K562 (cell line): ENCODE results near the gene CLDN15. TPM values are rescaled to one million over a fixed set of nuclear protein-coding genes. Genes with fewer than 3 reads are reported as not detected.
A peak's percentile ranks its signal among the peaks of the same experiment; 100 is the strongest.

Source experiments
- EGR1 ChIP-seq: fragments of 450-650 bp; conservative IDR thresholded peaks from 2 replicates; pipeline ENCODE4 v1.6.1; 2017; ENCODE audit warnings: mild to moderate bottlenecking
- GTF2A2 ChIP-seq: IDR thresholded peaks from 2 replicates; pipeline ENCODE4 v1.6.1; 2016; ENCODE audit warnings: mild to moderate bottlenecking, missing genetic modification characterization, missing compliant biosample characterization
- ILF3 ChIP-seq: fragments of 450-650 bp; IDR thresholded peaks from 2 replicates; pipeline ENCODE4 v1.6.1; 2018; ENCODE audit warnings: antibody characterized with exemption, mild to moderate bottlenecking, moderate library complexity, borderline replicate concordance
- KLF13 ChIP-seq: fragments of 450-650 bp; IDR thresholded peaks from 2 replicates; pipeline ENCODE4 v1.6.1; 2016; ENCODE audit warnings: missing genetic modification characterization, low read depth, mild to moderate bottlenecking, missing compliant biosample characterization, moderate library complexity, borderline replicate concordance
- MIER1 ChIP-seq: fragments of 450-650 bp; IDR thresholded peaks from 2 replicates; pipeline ENCODE4 v1.6.1; 2016; ENCODE audit warnings: antibody characterized with exemption, mild to moderate bottlenecking, low read depth
- NCOA4 ChIP-seq: fragments of 450-650 bp; IDR thresholded peaks from 2 replicates; pipeline ENCODE4 v1.6.1; 2018; ENCODE audit warnings: mild to moderate bottlenecking; ENCODE audit not compliant: partially characterized antibody
- POU5F1 ChIP-seq: fragments of 150-350 bp; IDR thresholded peaks from 2 replicates; pipeline ENCODE4 v1.6.1; 2014; ENCODE audit warnings: borderline replicate concordance, low read length, low read depth, mild to moderate bottlenecking; ENCODE audit not compliant: partially characterized antibody
- PTRF ChIP-seq: fragments of 450-650 bp; IDR thresholded peaks from 2 replicates; pipeline ENCODE4 v1.6.1; 2016; ENCODE audit warnings: mild to moderate bottlenecking, missing genetic modification characterization, missing compliant biosample characterization
- RAD21 ChIP-seq, 2 experiments: fragments of 250-450 bp in 1 of 2; fragments of 450-650 bp in 1 of 2; sonication (Bioruptor Pico) in 1 of 2; formaldehyde crosslinking in 1 of 2; IDR thresholded peaks in 1 of 2; conservative IDR thresholded peaks in 1 of 2; 2 replicates each; pipeline versions ENCODE4 v1.4.0 to v1.8.0; 2020 to 2022; ENCODE audit warnings: mild to moderate bottlenecking in 2 of 2, moderate library complexity in 1 of 2
- SMAD1 ChIP-seq: fragments of 150-350 bp; IDR thresholded peaks from 2 replicates; pipeline ENCODE4 v1.6.1; 2014; ENCODE audit warnings: low read length, low read depth; ENCODE audit not compliant: partially characterized antibody
- ZFP30 ChIP-seq: fragments of 250-450 bp; sonication (Bioruptor Pico); IDR thresholded peaks from 2 replicates; pipeline ENCODE4 v1.8.0; 2022; ENCODE audit warnings: moderate library complexity, mild to moderate bottlenecking, inconsistent platforms, borderline replicate concordance
- ZNF347 ChIP-seq: fragments of 450-650 bp; formaldehyde crosslinking; IDR thresholded peaks from 2 replicates; pipeline ENCODE4 v1.4.0; 2020; ENCODE audit warnings: low read depth, mild to moderate bottlenecking, moderate library complexity
- ZNF583 ChIP-seq: fragments of 250-450 bp; sonication (Bioruptor Pico); IDR thresholded peaks from 2 replicates; pipeline ENCODE4 v1.4.0; 2020
- polyA plus RNA-seq, 8 experiments: library from polyadenylated mRNA; depleted of rRNA in 4 of 8; stranded (reverse) in 5 of 8; unstranded in 3 of 8; fragments of >200 nt; fragmentation: Nextera tagmentation in 2 of 8; fragmentation: Illumina TruSeq in 1 of 8; extraction: Ambion mirVana in 2 of 8; extraction: Trizol in 1 of 8; gene quantifications; 2 replicates each; pipeline versions ENCODE4 v1.2.1 to v1.2.3, GENCODE V29; 2011 to 2014; ENCODE audit warnings: inconsistent platforms in 1 of 8, missing spikeins in 1 of 8
- total RNA-seq, 7 experiments: library from RNA; depleted of rRNA in 6 of 7; stranded (reverse); fragments of >200 nt in 6 of 7; fragmentation: Illumina TruSeq in 2 of 7; extraction: Trizol in 2 of 7; gene quantifications; 2 replicates each; pipeline versions ENCODE4 v1.2.1 to v1.2.3, GENCODE V29; 2011 to 2021; ENCODE audit warnings: low replicate concordance in 1 of 7
- TF ChIP-seq, protein P1 (sequence below): fragments of 450-650 bp; IDR thresholded peaks from 2 replicates; pipeline ENCODE4 v1.6.1; 2017; ENCODE audit warnings: antibody characterized with exemption
- TF ChIP-seq, protein P2 (sequence below): sonication (generic); formaldehyde crosslinking; IDR thresholded peaks from 2 replicates; pipeline ENCODE4 v1.8.0; 2022; ENCODE audit warnings: mild to moderate bottlenecking, missing genetic modification reagents
- TF ChIP-seq, protein P3 (sequence below): sonication (generic); formaldehyde crosslinking; IDR thresholded peaks from 2 replicates; pipeline ENCODE4 v1.8.1; 2023; ENCODE audit warnings: mild to moderate bottlenecking, missing genetic modification reagents
- TF ChIP-seq, protein P4 (sequence below): IDR thresholded peaks from 3 replicates; pipeline ENCODE4 v1.6.1; 2011; ENCODE audit warnings: borderline replicate concordance, mild to moderate bottlenecking; ENCODE audit not compliant: insufficient read length, insufficient read depth

The CLDN15 gene
- total and polyA plus RNA-seq, 9 of the 15 experiments (the other 6 are each of a cell fraction or from before 2014, with no cell fraction given) = 0.32 to 14.5 (median 7.4) TPM

DNA sequence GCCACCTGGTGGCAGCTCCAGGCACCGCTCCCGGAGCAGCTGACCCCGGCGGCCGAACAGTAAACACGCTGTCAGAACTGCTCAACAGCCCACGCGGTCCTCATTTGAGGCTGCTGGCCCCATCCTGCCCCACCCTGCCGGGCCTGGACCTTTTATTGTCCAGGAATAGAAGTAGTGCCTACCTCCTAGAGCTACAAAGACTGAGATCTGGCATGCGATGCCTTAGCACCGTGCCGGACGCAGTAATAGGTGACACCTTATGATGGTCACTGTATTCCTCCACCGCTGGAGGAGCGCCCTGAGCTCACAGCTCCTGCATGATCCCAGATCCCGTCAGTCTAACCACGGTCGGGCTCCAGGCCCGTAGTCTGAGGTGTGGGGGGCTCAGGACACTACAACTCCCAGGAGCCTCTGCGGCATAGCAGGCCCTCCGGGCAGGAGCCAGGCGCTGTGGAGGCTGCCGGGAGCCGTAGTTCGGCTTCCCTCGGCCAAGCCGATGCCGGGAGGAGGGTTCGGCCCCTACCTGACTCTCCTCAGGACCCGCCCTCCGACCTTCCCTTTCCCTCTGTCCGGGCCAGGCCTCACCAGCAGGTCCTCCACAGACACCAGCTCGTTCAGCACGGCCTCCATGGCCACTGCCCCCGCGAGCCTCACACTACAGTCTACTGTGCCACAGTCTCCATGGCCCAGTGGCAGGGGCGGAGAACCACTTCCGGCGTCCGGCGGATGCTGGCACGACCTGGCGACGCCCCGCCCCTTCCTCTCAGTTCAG lies 7.0 kb upstream of the CLDN15 start, which contains the start of gene FIS1 (continued):
- TF ChIP-seq, protein P1, sequence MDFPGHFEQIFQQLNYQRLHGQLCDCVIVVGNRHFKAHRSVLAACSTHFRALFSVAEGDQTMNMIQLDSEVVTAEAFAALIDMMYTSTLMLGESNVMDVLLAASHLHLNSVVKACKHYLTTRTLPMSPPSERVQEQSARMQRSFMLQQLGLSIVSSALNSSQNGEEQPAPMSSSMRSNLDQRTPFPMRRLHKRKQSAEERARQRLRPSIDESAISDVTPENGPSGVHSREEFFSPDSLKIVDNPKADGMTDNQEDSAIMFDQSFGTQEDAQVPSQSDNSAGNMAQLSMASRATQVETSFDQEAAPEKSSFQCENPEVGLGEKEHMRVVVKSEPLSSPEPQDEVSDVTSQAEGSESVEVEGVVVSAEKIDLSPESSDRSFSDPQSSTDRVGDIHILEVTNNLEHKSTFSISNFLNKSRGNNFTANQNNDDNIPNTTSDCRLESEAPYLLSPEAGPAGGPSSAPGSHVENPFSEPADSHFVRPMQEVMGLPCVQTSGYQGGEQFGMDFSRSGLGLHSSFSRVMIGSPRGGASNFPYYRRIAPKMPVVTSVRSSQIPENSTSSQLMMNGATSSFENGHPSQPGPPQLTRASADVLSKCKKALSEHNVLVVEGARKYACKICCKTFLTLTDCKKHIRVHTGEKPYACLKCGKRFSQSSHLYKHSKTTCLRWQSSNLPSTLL = no peak
- TF ChIP-seq MIER1 = 0 out of 2 replicates have a peak, but pooled peaks have one; percentile 48
- TF ChIP-seq EGR1 = peak; percentile 64
- peak; percentile 70 to 75; a peak in 3 of 4 replicates for TF ChIP-seq RAD21 (CRISPR knock-in tag; conservative IDR thresholded peaks at IDR 0.05 in 1 of 2, IDR thresholded peaks at IDR 0.05 in 1 of 2)
- no peak for TF ChIP-seq ILF3
- peak; percentile 25 for TF ChIP-seq KLF13 (tag)
- TF ChIP-seq, protein P2, sequence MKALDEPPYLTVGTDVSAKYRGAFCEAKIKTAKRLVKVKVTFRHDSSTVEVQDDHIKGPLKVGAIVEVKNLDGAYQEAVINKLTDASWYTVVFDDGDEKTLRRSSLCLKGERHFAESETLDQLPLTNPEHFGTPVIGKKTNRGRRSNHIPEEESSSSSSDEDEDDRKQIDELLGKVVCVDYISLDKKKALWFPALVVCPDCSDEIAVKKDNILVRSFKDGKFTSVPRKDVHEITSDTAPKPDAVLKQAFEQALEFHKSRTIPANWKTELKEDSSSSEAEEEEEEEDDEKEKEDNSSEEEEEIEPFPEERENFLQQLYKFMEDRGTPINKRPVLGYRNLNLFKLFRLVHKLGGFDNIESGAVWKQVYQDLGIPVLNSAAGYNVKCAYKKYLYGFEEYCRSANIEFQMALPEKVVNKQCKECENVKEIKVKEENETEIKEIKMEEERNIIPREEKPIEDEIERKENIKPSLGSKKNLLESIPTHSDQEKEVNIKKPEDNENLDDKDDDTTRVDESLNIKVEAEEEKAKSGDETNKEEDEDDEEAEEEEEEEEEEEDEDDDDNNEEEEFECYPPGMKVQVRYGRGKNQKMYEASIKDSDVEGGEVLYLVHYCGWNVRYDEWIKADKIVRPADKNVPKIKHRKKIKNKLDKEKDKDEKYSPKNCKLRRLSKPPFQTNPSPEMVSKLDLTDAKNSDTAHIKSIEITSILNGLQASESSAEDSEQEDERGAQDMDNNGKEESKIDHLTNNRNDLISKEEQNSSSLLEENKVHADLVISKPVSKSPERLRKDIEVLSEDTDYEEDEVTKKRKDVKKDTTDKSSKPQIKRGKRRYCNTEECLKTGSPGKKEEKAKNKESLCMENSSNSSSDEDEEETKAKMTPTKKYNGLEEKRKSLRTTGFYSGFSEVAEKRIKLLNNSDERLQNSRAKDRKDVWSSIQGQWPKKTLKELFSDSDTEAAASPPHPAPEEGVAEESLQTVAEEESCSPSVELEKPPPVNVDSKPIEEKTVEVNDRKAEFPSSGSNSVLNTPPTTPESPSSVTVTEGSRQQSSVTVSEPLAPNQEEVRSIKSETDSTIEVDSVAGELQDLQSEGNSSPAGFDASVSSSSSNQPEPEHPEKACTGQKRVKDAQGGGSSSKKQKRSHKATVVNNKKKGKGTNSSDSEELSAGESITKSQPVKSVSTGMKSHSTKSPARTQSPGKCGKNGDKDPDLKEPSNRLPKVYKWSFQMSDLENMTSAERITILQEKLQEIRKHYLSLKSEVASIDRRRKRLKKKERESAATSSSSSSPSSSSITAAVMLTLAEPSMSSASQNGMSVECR (CRISPR knock-in tag) = peak; percentile 92
- no peak for TF ChIP-seq GTF2A2
- TF ChIP-seq NCOA4 = no peak
- TF ChIP-seq, protein P3, sequence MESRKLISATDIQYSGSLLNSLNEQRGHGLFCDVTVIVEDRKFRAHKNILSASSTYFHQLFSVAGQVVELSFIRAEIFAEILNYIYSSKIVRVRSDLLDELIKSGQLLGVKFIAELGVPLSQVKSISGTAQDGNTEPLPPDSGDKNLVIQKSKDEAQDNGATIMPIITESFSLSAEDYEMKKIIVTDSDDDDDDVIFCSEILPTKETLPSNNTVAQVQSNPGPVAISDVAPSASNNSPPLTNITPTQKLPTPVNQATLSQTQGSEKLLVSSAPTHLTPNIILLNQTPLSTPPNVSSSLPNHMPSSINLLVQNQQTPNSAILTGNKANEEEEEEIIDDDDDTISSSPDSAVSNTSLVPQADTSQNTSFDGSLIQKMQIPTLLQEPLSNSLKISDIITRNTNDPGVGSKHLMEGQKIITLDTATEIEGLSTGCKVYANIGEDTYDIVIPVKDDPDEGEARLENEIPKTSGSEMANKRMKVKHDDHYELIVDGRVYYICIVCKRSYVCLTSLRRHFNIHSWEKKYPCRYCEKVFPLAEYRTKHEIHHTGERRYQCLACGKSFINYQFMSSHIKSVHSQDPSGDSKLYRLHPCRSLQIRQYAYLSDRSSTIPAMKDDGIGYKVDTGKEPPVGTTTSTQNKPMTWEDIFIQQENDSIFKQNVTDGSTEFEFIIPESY (CRISPR knock-in tag) = no peak
- TF ChIP-seq SMAD1 = no peak
- TF ChIP-seq ZNF583 (CRISPR knock-in tag) = 0 out of 2 replicates have a peak, but pooled peaks have one; percentile 11
- no peak for TF ChIP-seq ZFP30 (CRISPR knock-in tag)
- no peak for TF ChIP-seq ZNF347 (CRISPR knock-in tag)
- no peak for TF ChIP-seq POU5F1
- TF ChIP-seq PTRF (tag) = no peak
- TF ChIP-seq, protein P4, sequence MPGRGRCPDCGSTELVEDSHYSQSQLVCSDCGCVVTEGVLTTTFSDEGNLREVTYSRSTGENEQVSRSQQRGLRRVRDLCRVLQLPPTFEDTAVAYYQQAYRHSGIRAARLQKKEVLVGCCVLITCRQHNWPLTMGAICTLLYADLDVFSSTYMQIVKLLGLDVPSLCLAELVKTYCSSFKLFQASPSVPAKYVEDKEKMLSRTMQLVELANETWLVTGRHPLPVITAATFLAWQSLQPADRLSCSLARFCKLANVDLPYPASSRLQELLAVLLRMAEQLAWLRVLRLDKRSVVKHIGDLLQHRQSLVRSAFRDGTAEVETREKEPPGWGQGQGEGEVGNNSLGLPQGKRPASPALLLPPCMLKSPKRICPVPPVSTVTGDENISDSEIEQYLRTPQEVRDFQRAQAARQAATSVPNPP = no peak
